G401 (cell line): ENCODE data around the gene SYTL5. TPM values are rescaled to one million over a fixed set of nuclear protein-coding genes. Genes with fewer than 3 reads are reported as not detected.

ENCODE experiments used
- DNase-seq: peaks from one replicate; pipeline ENCODE4 v3.0.0-alpha.2; 2015; ENCODE audit warnings: low spot score
- in situ Hi-C: cut with HindIII; loops from 2 replicates; pipeline ENCODE4 v1.10.0; 2016; ENCODE audit warnings: low sequenced_read_pairs, mixed read lengths
- total RNA-seq: library from RNA; depleted of rRNA; stranded (reverse); fragments of >200 nt; shearing (Covaris generic); gene quantifications from 2 replicates; pipeline ENCODE4 v1.2.3, GENCODE V29; 2014

SYTL5 gene
- total RNA-seq, 1 experiment from 2014 or later, result not detected

GRCh38 chrX:38124000-38124399 is 117.6 kb downstream of the SYTL5 start:
- in situ Hi-C loops, result no loop called here
- DNase-seq, result no peak

- DNase-seq, result no peak
- in situ Hi-C loops, result no loop called here
These were observed 119.8 kb downstream of the SYTL5 start for GRCh38 chrX:38126179-38126578.

- in situ Hi-C loops, result no loop called here
- no peak for DNase-seq
These were observed 121.6 kb downstream of the SYTL5 start for GRCh38 chrX:38127961-38128360.

GRCh38 chrX:38129366-38129765 is 123.0 kb downstream of the SYTL5 start:
- in situ Hi-C loops, result no loop called here

GRCh38 chrX:38138157-38138891 is 132.0 kb downstream of the SYTL5 start:
- DNase-seq, result no peak
- in situ Hi-C loops, result no loop called here

More at GRCh38 chrX:38129366-38129765, 123.0 kb downstream of the SYTL5 start:
- DNase-seq, result no peak

GRCh38 chrX:38138900-38139299 is 132.5 kb downstream of the SYTL5 start:
- in situ Hi-C loops, result no loop called here
- DNase-seq, result no peak

GRCh38 chrX:38142610-38143009 is 136.3 kb downstream of the SYTL5 start:
- in situ Hi-C loops, result no loop called here
- DNase-seq, result no peak

GRCh38 chrX:38149016-38149415 is 142.7 kb downstream of the SYTL5 start:
- in situ Hi-C loops, result no loop called here
- DNase-seq, result no peak

GRCh38 chrX:38150993-38151392 is 144.6 kb downstream of the SYTL5 start:
- in situ Hi-C loops, result no loop called here
- DNase-seq, result no peak

GRCh38 chrX:38151441-38151840 is 145.1 kb downstream of the SYTL5 start:
- in situ Hi-C loops, result no loop called here
- no peak for DNase-seq

- in situ Hi-C loops, result no loop called here
- DNase-seq, result no peak
These were observed 148.0 kb downstream of the SYTL5 start for GRCh38 chrX:38154340-38154739.

GRCh38 chrX:38154818-38155217 is 148.5 kb downstream of the SYTL5 start:
- in situ Hi-C loops, result no loop called here
- no peak for DNase-seq

- no peak for DNase-seq
- in situ Hi-C loops, result no loop called here
These were observed 150.5 kb downstream of the SYTL5 start for GRCh38 chrX:38156838-38157237.

- DNase-seq, result no peak
- in situ Hi-C loops, result no loop called here
These were observed 156.8 kb downstream of the SYTL5 start for GRCh38 chrX:38163193-38163592.

- in situ Hi-C loops, result no loop called here
- DNase-seq, result no peak
These were observed 158.7 kb downstream of the SYTL5 start for GRCh38 chrX:38165023-38165422.

GRCh38 chrX:38166478-38167083 is 160.2 kb downstream of the SYTL5 start:
- in situ Hi-C loops, result no loop called here
- peak; percentile 3 for DNase-seq

- DNase-seq, result no peak
- in situ Hi-C loops, result no loop called here
These were observed 164.2 kb downstream of the SYTL5 start for GRCh38 chrX:38170556-38170955.

- no peak for DNase-seq
- in situ Hi-C loops, result no loop called here
These were observed 166.2 kb downstream of the SYTL5 start for GRCh38 chrX:38172596-38172995.

GRCh38 chrX:38175139-38175538 is 168.8 kb downstream of the SYTL5 start:
- DNase-seq, result peak; percentile 9
- in situ Hi-C loops, result no loop called here

- in situ Hi-C loops, result no loop called here
- no peak for DNase-seq
These were observed 172.0 kb downstream of the SYTL5 start for GRCh38 chrX:38178396-38178795.
